Muscle layer of duodenum (tissue), 2 donors: ENCODE data around the gene KANSL1.

Experiments used
- H3K27ac ChIP-seq: one replicate; pipeline ENCODE4 v1.7.0; 2013; ENCODE audit warnings: mild to moderate bottlenecking, low read length
- H3K27me3 ChIP-seq: one replicate; pipeline ENCODE4 v1.7.0; 2013; ENCODE audit warnings: low read depth, mild to moderate bottlenecking, control low read depth, low read length
- H3K36me3 ChIP-seq, 2 donors: one replicate each; pipeline ENCODE4 v1.7.0; 2013; ENCODE audit warnings: low read length in 2 of 2, control low read depth in 1 of 2, mild to moderate bottlenecking in 1 of 2; ENCODE audit not compliant: insufficient read depth in 2 of 2, control insufficient read depth in 1 of 2
- H3K4me1 ChIP-seq, 2 donors: one replicate each; pipeline ENCODE4 v1.7.0; 2013; ENCODE audit warnings: low read length in 2 of 2, mild to moderate bottlenecking in 2 of 2, control low read depth in 1 of 2, moderate library complexity in 1 of 2; ENCODE audit not compliant: insufficient read depth in 2 of 2, control insufficient read depth in 1 of 2
- H3K4me3 ChIP-seq, 2 donors: one replicate each; pipeline ENCODE4 v1.7.0; 2013; ENCODE audit warnings: low read length in 2 of 2, low read depth in 1 of 2, mild to moderate bottlenecking in 1 of 2
- H3K9me3 ChIP-seq, 2 donors: one replicate each; pipeline ENCODE4 v1.7.0; 2013; ENCODE audit warnings: low read length in 2 of 2, control low read depth in 1 of 2, mild to moderate bottlenecking in 1 of 2; ENCODE audit not compliant: control insufficient read depth in 1 of 2
- donor health status: healthy.

KANSL1 gene

GRCh38 chr17:45993962-45994627 lies 199.1 kb downstream of the KANSL1 start:
- no peaks in the 10 kb centered on the region for H3K27me3 ChIP-seq
- H3K4me1 ChIP-seq, result no peaks in the 10 kb centered on the region
- H3K9me3 ChIP-seq, result no peaks in the 10 kb centered on the region
- H3K36me3 ChIP-seq, result no peaks in the 10 kb centered on the region
- H3K4me3 ChIP-seq, result no peak overlapping the region
- H3K27ac ChIP-seq, result no peak overlapping the region

GRCh38 chr17:45992904-45993303 lies 200.3 kb downstream of the KANSL1 start:
- H3K9me3 ChIP-seq, result no peaks in the 10 kb centered on the region
- H3K4me3 ChIP-seq, result no peak overlapping the region
- no peak overlapping the region for H3K27ac ChIP-seq
- H3K27me3 ChIP-seq, result no peaks in the 10 kb centered on the region
- H3K4me1 ChIP-seq, result no peaks in the 10 kb centered on the region
- H3K36me3 ChIP-seq, result no peaks in the 10 kb centered on the region

GRCh38 chr17:45992175-45992574 lies 201.1 kb downstream of the KANSL1 start:
- no peaks in the 10 kb centered on the region for H3K4me1 ChIP-seq
- no peaks in the 10 kb centered on the region for H3K36me3 ChIP-seq
- H3K27ac ChIP-seq, result no peak overlapping the region
- no peaks in the 10 kb centered on the region for H3K27me3 ChIP-seq
- no peak overlapping the region for H3K4me3 ChIP-seq
- H3K9me3 ChIP-seq, result no peaks in the 10 kb centered on the region

- Histone ChIP-seq H3K4me3 (no peak overlapping the region), H3K27me3 (no peaks in the 10 kb centered on the region), H3K9me3 (no peaks in the 10 kb centered on the region), H3K4me1 (no peaks in the 10 kb centered on the region), H3K27ac (no peak overlapping the region), H3K36me3 (no peaks in the 10 kb centered on the region)
Observed at GRCh38 chr17:45991341-45991740, 201.9 kb downstream of the KANSL1 start.

- no peaks in the 10 kb centered on the region for H3K27me3 ChIP-seq
- H3K27ac ChIP-seq, result no peak overlapping the region
- no peaks in the 10 kb centered on the region for H3K36me3 ChIP-seq
- H3K4me3 ChIP-seq, result no peak overlapping the region
- no peaks in the 10 kb centered on the region for H3K4me1 ChIP-seq
- H3K9me3 ChIP-seq, result no peaks in the 10 kb centered on the region
Observed at GRCh38 chr17:45990886-45991285, 202.3 kb downstream of the KANSL1 start.

- Histone ChIP-seq H3K27ac (no peak overlapping the region), H3K9me3 (no peaks in the 10 kb centered on the region), H3K36me3 (no peaks in the 10 kb centered on the region), H3K4me3 (no peak overlapping the region), H3K27me3 (no peaks in the 10 kb centered on the region), H3K4me1 (no peaks in the 10 kb centered on the region)
Observed at GRCh38 chr17:45989759-45990158, 203.5 kb downstream of the KANSL1 start.

GRCh38 chr17:45987706-45988105 lies 205.5 kb downstream of the KANSL1 start:
- H3K9me3 ChIP-seq, result no peaks in the 10 kb centered on the region
- no peaks in the 10 kb centered on the region for H3K27me3 ChIP-seq
- no peaks in the 10 kb centered on the region for H3K36me3 ChIP-seq
- H3K4me3 ChIP-seq, result no peak overlapping the region
- H3K4me1 ChIP-seq, result no peaks in the 10 kb centered on the region
- no peak overlapping the region for H3K27ac ChIP-seq

GRCh38 chr17:45986056-45986455 lies 207.2 kb downstream of the KANSL1 start:
- Histone ChIP-seq H3K36me3 (no peaks in the 10 kb centered on the region), H3K27me3 (no peaks in the 10 kb centered on the region), H3K4me3 (no peak overlapping the region), H3K4me1 (no peaks in the 10 kb centered on the region), H3K9me3 (no peaks in the 10 kb centered on the region), H3K27ac (no peak overlapping the region)

GRCh38 chr17:45985447-45985846 lies 207.8 kb downstream of the KANSL1 start:
- H3K4me3 ChIP-seq, result no peak overlapping the region
- no peaks in the 10 kb centered on the region for H3K4me1 ChIP-seq
- no peak overlapping the region for H3K27ac ChIP-seq
- H3K9me3 ChIP-seq, result no peaks in the 10 kb centered on the region
- no peaks in the 10 kb centered on the region for H3K36me3 ChIP-seq
- H3K27me3 ChIP-seq, result no peaks in the 10 kb centered on the region

- Histone ChIP-seq H3K36me3 (no peaks in the 10 kb centered on the region), H3K4me3 (no peak overlapping the region), H3K27ac (no peak overlapping the region), H3K27me3 (no peaks in the 10 kb centered on the region), H3K9me3 (no peaks in the 10 kb centered on the region), H3K4me1 (no peaks in the 10 kb centered on the region)
Observed at GRCh38 chr17:45984368-45984767, 208.9 kb downstream of the KANSL1 start.

- Histone ChIP-seq H3K36me3 (no peaks in the 10 kb centered on the region), H3K27me3 (no peaks in the 10 kb centered on the region), H3K9me3 (no peaks in the 10 kb centered on the region), H3K4me1 (no peaks in the 10 kb centered on the region), H3K27ac (no peak overlapping the region), H3K4me3 (no peak overlapping the region)
Observed at GRCh38 chr17:45983614-45984310, 209.5 kb downstream of the KANSL1 start.
